ENCODE results near the gene KRCC1.
A peak's percentile ranks its signal among the peaks of the same experiment; 100 is the strongest.

The KRCC1 gene

GRCh38 chr2:88055371-88056128 lies at the start of gene KRCC1:
KRCC1 (minus strand) TSS chr2:88055783; CDS start chr2:88028563, 27,220 bp downstream.
- H3K4me1 ChIP-seq (ENCODE audit: insufficient read depth, low read length), result peaks cover 6% of the 10 kb centered on the region; the same call in 1 of the 2 replicates

GRCh38 chr2:88100489-88100858 lies 44.9 kb upstream of the KRCC1 start:
- H3K9me3 ChIP-seq (ENCODE audit: control insufficient read depth, insufficient read depth, low read length), result no peaks in the 10 kb centered on the region
- no peak overlapping the region for H3K9ac ChIP-seq (ENCODE audit: low read depth, low read length)
- no peaks in the 10 kb centered on the region for H3K36me3 ChIP-seq (ENCODE audit: insufficient read depth, low read length)
- H3K4me1 ChIP-seq (ENCODE audit: insufficient read depth, low read length), result peaks cover 8% of the 10 kb centered on the region

More at GRCh38 chr2:88055371-88056128, at the start of gene KRCC1:
- Histone ChIP-seq H3K36me3 (ENCODE audit: insufficient read depth, low read length) (no peaks in the 10 kb centered on the region), H3K9me3 (ENCODE audit: control insufficient read depth, insufficient read depth, low read length) (no peaks in the 10 kb centered on the region), H3K9ac (ENCODE audit: low read depth, low read length) (peak within 1 kb of the TSS; percentile 96)

GRCh38 chr2:88099798-88100488 lies 44.4 kb upstream of the KRCC1 start:
- H3K36me3 ChIP-seq (ENCODE audit: insufficient read depth, low read length), result no peaks in the 10 kb centered on the region
- peaks cover 8% of the 10 kb centered on the region for H3K4me1 ChIP-seq (ENCODE audit: insufficient read depth, low read length)

GRCh38 chr2:88098558-88098900 lies 42.9 kb upstream of the KRCC1 start:
- Histone ChIP-seq H3K9ac (ENCODE audit: low read depth, low read length) (no peak overlapping the region), H3K4me1 (ENCODE audit: insufficient read depth, low read length) (peaks cover 8% of the 10 kb centered on the region), H3K36me3 (ENCODE audit: insufficient read depth, low read length) (no peaks in the 10 kb centered on the region), H3K9me3 (ENCODE audit: control insufficient read depth, insufficient read depth, low read length) (no peaks in the 10 kb centered on the region)

More at GRCh38 chr2:88099798-88100488, 44.4 kb upstream of the KRCC1 start:
- Histone ChIP-seq H3K9ac (ENCODE audit: low read depth, low read length) (peak overlapping the region; percentile 22; the same call in 1 of the 2 replicates), H3K9me3 (ENCODE audit: control insufficient read depth, insufficient read depth, low read length) (no peaks in the 10 kb centered on the region)

- H3K9ac ChIP-seq (ENCODE audit: low read depth, low read length), result no peak overlapping the region
- H3K36me3 ChIP-seq (ENCODE audit: insufficient read depth, low read length), result no peaks in the 10 kb centered on the region
- peaks cover 8% of the 10 kb centered on the region for H3K4me1 ChIP-seq (ENCODE audit: insufficient read depth, low read length)
- H3K9me3 ChIP-seq (ENCODE audit: control insufficient read depth, insufficient read depth, low read length), result no peaks in the 10 kb centered on the region
These were observed 42.4 kb upstream of the KRCC1 start for GRCh38 chr2:88097891-88098557.

GRCh38 chr2:88097192-88097591 lies 41.6 kb upstream of the KRCC1 start:
- Histone ChIP-seq H3K4me1 (ENCODE audit: insufficient read depth, low read length) (peaks cover 8% of the 10 kb centered on the region), H3K9ac (ENCODE audit: low read depth, low read length) (no peak overlapping the region), H3K36me3 (ENCODE audit: insufficient read depth, low read length) (no peaks in the 10 kb centered on the region), H3K9me3 (ENCODE audit: control insufficient read depth, insufficient read depth, low read length) (no peaks in the 10 kb centered on the region)

GRCh38 chr2:88096708-88097107 lies 41.1 kb upstream of the KRCC1 start:
- no peaks in the 10 kb centered on the region for H3K9me3 ChIP-seq (ENCODE audit: control insufficient read depth, insufficient read depth, low read length)
- H3K36me3 ChIP-seq (ENCODE audit: insufficient read depth, low read length), result no peaks in the 10 kb centered on the region
- peaks cover 8% of the 10 kb centered on the region for H3K4me1 ChIP-seq (ENCODE audit: insufficient read depth, low read length)
- H3K9ac ChIP-seq (ENCODE audit: low read depth, low read length), result no peak overlapping the region

GRCh38 chr2:88095022-88095421 lies 39.4 kb upstream of the KRCC1 start:
- Histone ChIP-seq H3K36me3 (ENCODE audit: insufficient read depth, low read length) (no peaks in the 10 kb centered on the region), H3K4me1 (ENCODE audit: insufficient read depth, low read length) (peaks cover under 1% of the 10 kb centered on the region), H3K9ac (ENCODE audit: low read depth, low read length) (no peak overlapping the region), H3K9me3 (ENCODE audit: control insufficient read depth, insufficient read depth, low read length) (no peaks in the 10 kb centered on the region)

GRCh38 chr2:88092773-88093172 lies 37.2 kb upstream of the KRCC1 start:
- Histone ChIP-seq H3K36me3 (ENCODE audit: insufficient read depth, low read length) (no peaks in the 10 kb centered on the region), H3K9me3 (ENCODE audit: control insufficient read depth, insufficient read depth, low read length) (no peaks in the 10 kb centered on the region), H3K9ac (ENCODE audit: low read depth, low read length) (no peak overlapping the region), H3K4me1 (ENCODE audit: insufficient read depth, low read length) (no peaks in the 10 kb centered on the region)

- H3K9me3 ChIP-seq (ENCODE audit: control insufficient read depth, insufficient read depth, low read length), result no peaks in the 10 kb centered on the region
- no peaks in the 10 kb centered on the region for H3K4me1 ChIP-seq (ENCODE audit: insufficient read depth, low read length)
- no peaks in the 10 kb centered on the region for H3K36me3 ChIP-seq (ENCODE audit: insufficient read depth, low read length)
- H3K9ac ChIP-seq (ENCODE audit: low read depth, low read length), result no peak overlapping the region
These were observed 36.4 kb upstream of the KRCC1 start for GRCh38 chr2:88091943-88092342.

- no peaks in the 10 kb centered on the region for H3K4me1 ChIP-seq (ENCODE audit: insufficient read depth, low read length)
- no peaks in the 10 kb centered on the region for H3K9me3 ChIP-seq (ENCODE audit: control insufficient read depth, insufficient read depth, low read length)
- H3K36me3 ChIP-seq (ENCODE audit: insufficient read depth, low read length), result no peaks in the 10 kb centered on the region
- H3K9ac ChIP-seq (ENCODE audit: low read depth, low read length), result no peak overlapping the region
These were observed 35.1 kb upstream of the KRCC1 start for GRCh38 chr2:88090446-88091283.

- H3K9me3 ChIP-seq (ENCODE audit: control insufficient read depth, insufficient read depth, low read length), result no peaks in the 10 kb centered on the region
- H3K4me1 ChIP-seq (ENCODE audit: insufficient read depth, low read length), result no peaks in the 10 kb centered on the region
- no peaks in the 10 kb centered on the region for H3K36me3 ChIP-seq (ENCODE audit: insufficient read depth, low read length)
- no peak overlapping the region for H3K9ac ChIP-seq (ENCODE audit: low read depth, low read length)
These were observed 33.4 kb upstream of the KRCC1 start for GRCh38 chr2:88088999-88089398.

GRCh38 chr2:88087763-88088162 lies 32.2 kb upstream of the KRCC1 start:
- Histone ChIP-seq H3K4me1 (ENCODE audit: insufficient read depth, low read length) (peaks cover 7% of the 10 kb centered on the region), H3K9me3 (ENCODE audit: control insufficient read depth, insufficient read depth, low read length) (no peaks in the 10 kb centered on the region), H3K36me3 (ENCODE audit: insufficient read depth, low read length) (no peaks in the 10 kb centered on the region), H3K9ac (ENCODE audit: low read depth, low read length) (no peak overlapping the region)

GRCh38 chr2:88087073-88087472 lies 31.5 kb upstream of the KRCC1 start:
- peaks cover 13% of the 10 kb centered on the region for H3K4me1 ChIP-seq (ENCODE audit: insufficient read depth, low read length)
- H3K36me3 ChIP-seq (ENCODE audit: insufficient read depth, low read length), result no peaks in the 10 kb centered on the region
- no peak overlapping the region for H3K9ac ChIP-seq (ENCODE audit: low read depth, low read length)
- H3K9me3 ChIP-seq (ENCODE audit: control insufficient read depth, insufficient read depth, low read length), result no peaks in the 10 kb centered on the region

Measured in ES-I3 (cell line).